HepG2 (cell line): Measurements from ENCODE around the gene POU2AF2. TPM values are rescaled to one million over a fixed set of nuclear protein-coding genes. Genes with fewer than 3 reads are reported as not detected.

Experiments used
- ATF7-NPFF ChIP-seq: sonication (generic); formaldehyde crosslinking; IDR thresholded peaks from 2 replicates; pipeline ENCODE4 v1.8.1; 2023; ENCODE audit warnings: mild to moderate bottlenecking, low read depth, missing genetic modification reagents, moderate library complexity
- CREB1 ChIP-seq, 2 experiments: fragments of 450-650 bp in 1 of 2; IDR thresholded peaks; 2 replicates each; pipeline ENCODE4 v1.6.1; 2016 to 2017; ENCODE audit warnings: control low read depth in 1 of 2, mild to moderate bottlenecking in 1 of 2, missing compliant biosample characterization in 1 of 2, missing genetic modification characterization in 1 of 2
- FOXO1 ChIP-seq: sonication (generic); formaldehyde crosslinking; IDR thresholded peaks from 2 replicates; pipeline ENCODE4 v1.4.0; 2020; ENCODE audit warnings: missing genetic modification reagents
- HNF4A ChIP-seq: sonication (generic); formaldehyde crosslinking; IDR thresholded peaks from 2 replicates; pipeline ENCODE4 v1.4.0; 2020; ENCODE audit warnings: missing genetic modification reagents
- HOXA5 ChIP-seq: sonication (generic); formaldehyde crosslinking; IDR thresholded peaks from 2 replicates; pipeline ENCODE4 v1.4.0; 2020; ENCODE audit warnings: missing genetic modification reagents
- PHF5A ChIP-seq: IDR thresholded peaks from one replicate; pipeline ENCODE4 v1.6.1; 2018; ENCODE audit warnings: low read depth, missing genetic modification reagents; ENCODE audit not compliant: unreplicated experiment
- RXRB ChIP-seq: IDR thresholded peaks from 2 replicates; pipeline ENCODE4 v1.6.1; 2016; ENCODE audit warnings: borderline replicate concordance, missing genetic modification reagents, missing compliant biosample characterization
- SSRP1 ChIP-seq: IDR thresholded peaks from 2 replicates; pipeline ENCODE4 v1.6.1; 2016; ENCODE audit warnings: control low read depth
- ZNF292 ChIP-seq: sonication (generic); formaldehyde crosslinking; IDR thresholded peaks from 2 replicates; pipeline ENCODE4 v1.8.1; 2022; ENCODE audit warnings: mild to moderate bottlenecking, low read depth, missing genetic modification reagents, borderline replicate concordance
- ZNF879 ChIP-seq: sonication (generic); formaldehyde crosslinking; IDR thresholded peaks from 2 replicates; pipeline ENCODE4 v1.8.1; 2023; ENCODE audit warnings: missing genetic modification reagents
- ZSCAN31 ChIP-seq: sonication (generic); formaldehyde crosslinking; IDR thresholded peaks from 2 replicates; pipeline ENCODE4 v1.5.0; 2020; ENCODE audit warnings: low read depth, mild to moderate bottlenecking, missing genetic modification reagents
- polyA plus RNA-seq, 8 experiments: library from polyadenylated mRNA; depleted of rRNA in 3 of 8; stranded (reverse) in 7 of 8; unstranded in 1 of 8; fragments of >200 nt; fragmentation: Illumina TruSeq in 4 of 8; extraction: Trizol in 4 of 8; gene quantifications; 2 replicates each; pipeline versions ENCODE4 v1.2.1 to v1.2.3, GENCODE V29; 2011 to 2016; ENCODE audit warnings: low read depth in 4 of 8, missing spikeins in 1 of 8, mixed read lengths in 1 of 8; ENCODE audit not compliant: insufficient read depth in 1 of 8
- total RNA-seq, 5 experiments: library from RNA; depleted of rRNA; stranded (reverse); fragments of >200 nt; fragmentation: Illumina TruSeq; extraction: Trizol; gene quantifications; 2 replicates each; pipeline ENCODE4 v1.2.3, GENCODE V29; 2016; ENCODE audit warnings: low read depth in 1 of 5
- TF ChIP-seq, protein P1 (sequence below): sonication (generic); formaldehyde crosslinking; IDR thresholded peaks from 2 replicates; pipeline ENCODE4 v1.4.0; 2020; ENCODE audit warnings: low read depth, missing genetic modification reagents
- TF ChIP-seq, protein P2 (sequence below): sonication (generic); formaldehyde crosslinking; IDR thresholded peaks from 2 replicates; pipeline ENCODE4 v1.4.0; 2020; ENCODE audit warnings: missing genetic modification reagents
- TF ChIP-seq, protein P3 (sequence below): sonication (generic); formaldehyde crosslinking; IDR thresholded peaks from 2 replicates; pipeline ENCODE4 v1.4.0; 2020; ENCODE audit warnings: missing genetic modification reagents
- TF ChIP-seq, protein P4 (sequence below): sonication (generic); formaldehyde crosslinking; IDR thresholded peaks from 2 replicates; pipeline ENCODE4 v1.5.0; 2020; ENCODE audit warnings: mild to moderate bottlenecking, missing genetic modification reagents, moderate library complexity

POU2AF2 gene
- total and polyA plus RNA-seq, 2 of the 13 experiments (the other 11 are each of a cell fraction or from before 2014, with no cell fraction given): 0.11 TPM; not detected in 1

DNA sequence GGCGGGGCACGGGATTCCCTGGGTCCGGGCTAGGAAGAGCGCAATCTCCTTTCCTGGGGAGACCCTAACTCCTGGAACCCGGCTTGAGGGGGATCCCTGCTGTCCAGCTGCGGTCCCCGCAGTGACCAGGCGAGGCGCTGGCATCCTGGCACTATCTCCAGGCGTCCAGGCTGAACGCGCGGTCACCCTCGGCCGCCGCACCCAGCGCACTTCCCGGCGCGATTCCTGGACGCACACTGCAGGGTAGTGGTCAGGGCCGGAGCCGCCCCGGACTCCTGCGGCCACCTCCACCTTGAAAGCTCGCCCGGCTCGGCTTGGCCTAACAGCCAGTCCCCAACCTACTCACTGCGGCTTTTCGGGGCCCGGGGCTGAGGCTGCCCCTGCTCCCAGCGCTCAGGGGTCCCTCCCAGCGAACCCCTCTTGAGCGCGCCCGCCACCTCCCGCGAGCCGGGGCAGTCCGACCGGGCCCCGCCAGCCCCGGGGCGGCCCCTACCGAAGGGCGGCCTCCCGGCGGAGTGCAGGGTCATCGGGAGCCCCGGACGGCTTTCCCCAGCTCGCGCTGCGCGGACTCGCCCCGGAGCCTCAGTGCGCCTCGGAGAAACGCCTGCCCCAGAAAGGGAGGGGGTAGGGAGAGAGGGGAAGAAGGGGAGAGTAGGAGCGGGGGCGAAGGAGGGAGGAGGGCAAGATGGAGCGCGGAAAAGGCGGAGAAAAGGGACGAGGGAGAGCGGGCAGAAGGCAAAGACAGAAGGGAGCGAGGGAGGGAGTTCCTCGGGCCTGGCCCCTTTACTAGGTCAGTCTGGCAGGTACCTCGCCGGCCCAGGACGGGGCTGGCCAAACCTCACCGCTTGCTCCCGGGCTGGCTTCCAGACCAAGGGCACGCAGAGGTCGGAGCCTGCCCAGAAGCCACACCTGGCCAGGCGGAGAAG lies 53.8 kb downstream of the POU2AF2 start (continued):
- TF ChIP-seq CREB1 (IDR thresholded peaks at IDR 0.05) (no peak), CREB1 (CRISPR knock-in tag; IDR thresholded peaks at IDR 0.05) (no peak), ZNF292 (0 out of 2 replicates have a peak, but pooled peaks have one; percentile 18), HOXA5 (peak; percentile 68; the same call in 1 of the 2 replicates), FOXO1 (peak; percentile 33; the same call in 1 of the 2 replicates), RXRB (0 out of 2 replicates have a peak, but pooled peaks have one; percentile 16), HNF4A (CRISPR knock-in tag) (peak; percentile 10; the same call in 1 of the 2 replicates), SSRP1 (CRISPR knock-in tag) (peak; percentile 73; the same call in 1 of the 2 replicates), ZNF879 (no peak), PHF5A (no peak), ZSCAN31 (CRISPR knock-in tag) (peak; percentile 69; the same call in 1 of the 2 replicates), ATF7-NPFF (CRISPR knock-in tag) (0 out of 2 replicates have a peak, but pooled peaks have one; percentile 30)
- TF ChIP-seq, protein P1, sequence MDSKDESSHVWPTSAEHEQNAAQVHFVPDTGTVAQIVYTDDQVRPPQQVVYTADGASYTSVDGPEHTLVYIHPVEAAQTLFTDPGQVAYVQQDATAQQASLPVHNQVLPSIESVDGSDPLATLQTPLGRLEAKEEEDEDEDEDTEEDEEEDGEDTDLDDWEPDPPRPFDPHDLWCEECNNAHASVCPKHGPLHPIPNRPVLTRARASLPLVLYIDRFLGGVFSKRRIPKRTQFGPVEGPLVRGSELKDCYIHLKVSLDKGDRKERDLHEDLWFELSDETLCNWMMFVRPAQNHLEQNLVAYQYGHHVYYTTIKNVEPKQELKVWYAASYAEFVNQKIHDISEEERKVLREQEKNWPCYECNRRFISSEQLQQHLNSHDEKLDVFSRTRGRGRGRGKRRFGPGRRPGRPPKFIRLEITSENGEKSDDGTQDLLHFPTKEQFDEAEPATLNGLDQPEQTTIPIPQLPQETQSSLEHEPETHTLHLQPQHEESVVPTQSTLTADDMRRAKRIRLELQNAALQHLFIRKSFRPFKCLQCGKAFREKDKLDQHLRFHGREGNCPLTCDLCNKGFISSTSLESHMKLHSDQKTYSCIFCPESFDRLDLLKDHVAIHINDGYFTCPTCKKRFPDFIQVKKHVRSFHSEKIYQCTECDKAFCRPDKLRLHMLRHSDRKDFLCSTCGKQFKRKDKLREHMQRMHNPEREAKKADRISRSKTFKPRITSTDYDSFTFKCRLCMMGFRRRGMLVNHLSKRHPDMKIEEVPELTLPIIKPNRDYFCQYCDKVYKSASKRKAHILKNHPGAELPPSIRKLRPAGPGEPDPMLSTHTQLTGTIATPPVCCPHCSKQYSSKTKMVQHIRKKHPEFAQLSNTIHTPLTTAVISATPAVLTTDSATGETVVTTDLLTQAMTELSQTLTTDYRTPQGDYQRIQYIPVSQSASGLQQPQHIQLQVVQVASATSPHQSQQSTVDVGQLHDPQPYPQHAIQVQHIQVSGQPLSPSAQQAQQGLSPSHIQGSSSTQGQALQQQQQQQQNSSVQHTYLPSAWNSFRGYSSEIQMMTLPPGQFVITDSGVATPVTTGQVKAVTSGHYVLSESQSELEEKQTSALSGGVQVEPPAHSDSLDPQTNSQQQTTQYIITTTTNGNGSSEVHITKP: peak; percentile 16; the same call in 1 of the 2 replicates
- TF ChIP-seq, protein P2, sequence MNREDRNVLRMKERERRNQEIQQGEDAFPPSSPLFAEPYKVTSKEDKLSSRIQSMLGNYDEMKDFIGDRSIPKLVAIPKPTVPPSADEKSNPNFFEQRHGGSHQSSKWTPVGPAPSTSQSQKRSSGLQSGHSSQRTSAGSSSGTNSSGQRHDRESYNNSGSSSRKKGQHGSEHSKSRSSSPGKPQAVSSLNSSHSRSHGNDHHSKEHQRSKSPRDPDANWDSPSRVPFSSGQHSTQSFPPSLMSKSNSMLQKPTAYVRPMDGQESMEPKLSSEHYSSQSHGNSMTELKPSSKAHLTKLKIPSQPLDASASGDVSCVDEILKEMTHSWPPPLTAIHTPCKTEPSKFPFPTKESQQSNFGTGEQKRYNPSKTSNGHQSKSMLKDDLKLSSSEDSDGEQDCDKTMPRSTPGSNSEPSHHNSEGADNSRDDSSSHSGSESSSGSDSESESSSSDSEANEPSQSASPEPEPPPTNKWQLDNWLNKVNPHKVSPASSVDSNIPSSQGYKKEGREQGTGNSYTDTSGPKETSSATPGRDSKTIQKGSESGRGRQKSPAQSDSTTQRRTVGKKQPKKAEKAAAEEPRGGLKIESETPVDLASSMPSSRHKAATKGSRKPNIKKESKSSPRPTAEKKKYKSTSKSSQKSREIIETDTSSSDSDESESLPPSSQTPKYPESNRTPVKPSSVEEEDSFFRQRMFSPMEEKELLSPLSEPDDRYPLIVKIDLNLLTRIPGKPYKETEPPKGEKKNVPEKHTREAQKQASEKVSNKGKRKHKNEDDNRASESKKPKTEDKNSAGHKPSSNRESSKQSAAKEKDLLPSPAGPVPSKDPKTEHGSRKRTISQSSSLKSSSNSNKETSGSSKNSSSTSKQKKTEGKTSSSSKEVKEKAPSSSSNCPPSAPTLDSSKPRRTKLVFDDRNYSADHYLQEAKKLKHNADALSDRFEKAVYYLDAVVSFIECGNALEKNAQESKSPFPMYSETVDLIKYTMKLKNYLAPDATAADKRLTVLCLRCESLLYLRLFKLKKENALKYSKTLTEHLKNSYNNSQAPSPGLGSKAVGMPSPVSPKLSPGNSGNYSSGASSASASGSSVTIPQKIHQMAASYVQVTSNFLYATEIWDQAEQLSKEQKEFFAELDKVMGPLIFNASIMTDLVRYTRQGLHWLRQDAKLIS (CRISPR knock-in tag): peak; percentile 90
- TF ChIP-seq, protein P3, sequence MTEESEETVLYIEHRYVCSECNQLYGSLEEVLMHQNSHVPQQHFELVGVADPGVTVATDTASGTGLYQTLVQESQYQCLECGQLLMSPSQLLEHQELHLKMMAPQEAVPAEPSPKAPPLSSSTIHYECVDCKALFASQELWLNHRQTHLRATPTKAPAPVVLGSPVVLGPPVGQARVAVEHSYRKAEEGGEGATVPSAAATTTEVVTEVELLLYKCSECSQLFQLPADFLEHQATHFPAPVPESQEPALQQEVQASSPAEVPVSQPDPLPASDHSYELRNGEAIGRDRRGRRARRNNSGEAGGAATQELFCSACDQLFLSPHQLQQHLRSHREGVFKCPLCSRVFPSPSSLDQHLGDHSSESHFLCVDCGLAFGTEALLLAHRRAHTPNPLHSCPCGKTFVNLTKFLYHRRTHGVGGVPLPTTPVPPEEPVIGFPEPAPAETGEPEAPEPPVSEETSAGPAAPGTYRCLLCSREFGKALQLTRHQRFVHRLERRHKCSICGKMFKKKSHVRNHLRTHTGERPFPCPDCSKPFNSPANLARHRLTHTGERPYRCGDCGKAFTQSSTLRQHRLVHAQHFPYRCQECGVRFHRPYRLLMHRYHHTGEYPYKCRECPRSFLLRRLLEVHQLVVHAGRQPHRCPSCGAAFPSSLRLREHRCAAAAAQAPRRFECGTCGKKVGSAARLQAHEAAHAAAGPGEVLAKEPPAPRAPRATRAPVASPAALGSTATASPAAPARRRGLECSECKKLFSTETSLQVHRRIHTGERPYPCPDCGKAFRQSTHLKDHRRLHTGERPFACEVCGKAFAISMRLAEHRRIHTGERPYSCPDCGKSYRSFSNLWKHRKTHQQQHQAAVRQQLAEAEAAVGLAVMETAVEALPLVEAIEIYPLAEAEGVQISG (CRISPR knock-in tag): peak; percentile 59
- TF ChIP-seq, protein P4, sequence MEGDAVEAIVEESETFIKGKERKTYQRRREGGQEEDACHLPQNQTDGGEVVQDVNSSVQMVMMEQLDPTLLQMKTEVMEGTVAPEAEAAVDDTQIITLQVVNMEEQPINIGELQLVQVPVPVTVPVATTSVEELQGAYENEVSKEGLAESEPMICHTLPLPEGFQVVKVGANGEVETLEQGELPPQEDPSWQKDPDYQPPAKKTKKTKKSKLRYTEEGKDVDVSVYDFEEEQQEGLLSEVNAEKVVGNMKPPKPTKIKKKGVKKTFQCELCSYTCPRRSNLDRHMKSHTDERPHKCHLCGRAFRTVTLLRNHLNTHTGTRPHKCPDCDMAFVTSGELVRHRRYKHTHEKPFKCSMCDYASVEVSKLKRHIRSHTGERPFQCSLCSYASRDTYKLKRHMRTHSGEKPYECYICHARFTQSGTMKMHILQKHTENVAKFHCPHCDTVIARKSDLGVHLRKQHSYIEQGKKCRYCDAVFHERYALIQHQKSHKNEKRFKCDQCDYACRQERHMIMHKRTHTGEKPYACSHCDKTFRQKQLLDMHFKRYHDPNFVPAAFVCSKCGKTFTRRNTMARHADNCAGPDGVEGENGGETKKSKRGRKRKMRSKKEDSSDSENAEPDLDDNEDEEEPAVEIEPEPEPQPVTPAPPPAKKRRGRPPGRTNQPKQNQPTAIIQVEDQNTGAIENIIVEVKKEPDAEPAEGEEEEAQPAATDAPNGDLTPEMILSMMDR: peak; percentile 80
